GM18499 (cell line): Measurements from ENCODE around the gene DENND4A.

ENCODE experiments used
- ATAC-seq: cut with Tn5 transposase; IDR thresholded peaks from one replicate; pipeline ENCODE4 v1.9.1; 2021; ENCODE audit warnings: moderate number of reproducible peaks; ENCODE audit not compliant: insufficient read depth, unreplicated experiment

The DENND4A gene

DNA sequence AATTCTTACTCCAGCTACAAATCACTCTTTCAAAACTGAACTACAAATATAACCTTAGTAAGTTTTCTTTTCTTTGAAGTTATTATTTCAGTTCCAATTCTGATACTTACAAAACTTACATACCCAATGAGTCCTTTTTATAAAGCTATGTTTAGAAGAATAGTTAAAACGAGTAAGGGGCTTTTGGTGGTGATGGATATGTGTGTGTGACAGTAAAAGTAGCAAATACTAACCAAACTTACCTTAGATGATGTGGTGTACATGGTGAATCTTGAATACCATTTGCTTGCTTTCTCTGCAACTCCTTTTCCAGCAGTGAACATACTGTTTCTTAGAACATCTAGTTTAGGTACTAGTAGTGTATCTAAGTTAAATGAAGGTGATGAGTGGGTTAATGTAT is 101.9 kb downstream of the DENND4A start:
- no peak for ATAC-seq

DNA sequence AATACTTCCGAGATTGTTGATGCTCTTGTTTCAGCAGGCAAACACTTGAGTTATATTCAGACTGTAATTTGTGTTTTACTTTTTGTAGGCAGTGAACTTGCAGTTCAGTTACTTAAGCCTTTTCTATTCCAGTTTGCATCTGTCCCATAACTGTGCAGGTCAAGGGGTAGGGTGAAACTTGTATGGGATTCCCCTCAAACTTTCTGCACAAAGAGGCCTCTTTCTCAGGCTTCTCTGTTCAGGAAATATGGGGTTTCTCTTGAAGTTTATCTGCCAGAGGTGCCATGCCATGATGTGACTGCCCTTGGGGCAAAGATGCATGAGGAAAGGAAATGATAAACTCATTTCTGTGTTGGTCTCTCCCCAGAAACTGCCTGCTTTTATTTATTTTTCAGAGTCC is 103.6 kb downstream of the DENND4A start:
- ATAC-seq = no peak

DNA sequence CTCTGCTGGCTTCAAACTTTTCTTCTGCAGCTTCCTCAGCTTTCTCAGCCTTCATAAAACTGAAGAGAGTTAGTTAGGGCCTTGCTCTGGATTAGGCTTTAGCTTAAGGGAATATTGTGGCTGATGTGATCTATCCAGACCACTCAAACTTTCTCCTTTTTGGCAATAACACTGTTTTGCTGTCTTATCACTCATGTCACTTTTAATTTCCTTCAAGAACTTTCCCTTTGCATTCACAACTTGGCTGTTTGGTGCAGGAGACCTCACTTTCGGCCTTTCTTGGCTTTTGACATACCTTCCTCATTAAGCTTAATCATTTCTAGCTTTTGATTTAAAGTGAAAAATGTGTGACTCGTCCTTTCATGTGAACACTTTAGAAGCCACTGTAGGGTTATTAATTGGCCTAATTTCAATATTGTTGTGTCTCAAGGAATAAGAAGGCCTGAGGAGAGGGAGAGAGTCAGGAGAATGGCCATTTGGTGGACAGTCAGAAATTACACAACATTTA is 109.6 kb downstream of the DENND4A start:
- no peak for ATAC-seq

DNA sequence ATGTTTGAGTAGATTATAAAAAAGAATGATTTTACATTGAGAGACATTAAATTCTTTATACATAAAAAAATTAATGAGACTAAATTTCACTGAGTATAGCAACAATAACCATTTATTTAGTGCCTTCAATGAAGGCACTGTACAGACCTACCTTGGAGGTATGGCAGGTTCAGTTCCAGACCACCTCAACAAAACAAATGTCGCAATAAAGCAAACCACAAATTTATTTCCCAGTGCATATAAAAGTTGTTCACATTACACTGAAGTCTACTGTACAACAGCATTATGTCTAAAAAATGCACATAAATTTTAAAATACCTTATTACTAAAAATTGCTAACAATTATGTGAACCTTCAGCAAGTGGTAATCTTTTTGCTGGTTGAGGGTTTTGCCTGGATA is 111.5 kb downstream of the DENND4A start:
- ATAC-seq = no peak

DNA sequence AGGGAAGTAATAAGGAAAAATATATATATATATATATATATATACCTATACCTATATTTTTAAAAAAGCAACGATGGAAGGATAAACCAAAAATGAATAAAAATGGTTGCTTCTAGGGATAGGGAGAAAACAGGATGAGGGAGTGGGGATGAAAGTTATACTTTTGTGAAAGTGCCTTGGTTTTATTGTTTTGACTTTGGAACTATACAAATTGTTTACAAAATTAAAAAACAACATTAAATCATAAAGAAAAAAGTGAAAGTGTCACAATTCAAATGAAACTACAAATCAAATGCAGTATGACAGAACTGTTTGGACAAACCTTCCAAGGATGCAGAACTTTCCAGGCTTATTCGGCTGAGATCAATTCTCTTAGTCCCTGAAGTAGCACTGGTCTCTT is 116.0 kb downstream of the DENND4A start:
- no peak for ATAC-seq

DNA sequence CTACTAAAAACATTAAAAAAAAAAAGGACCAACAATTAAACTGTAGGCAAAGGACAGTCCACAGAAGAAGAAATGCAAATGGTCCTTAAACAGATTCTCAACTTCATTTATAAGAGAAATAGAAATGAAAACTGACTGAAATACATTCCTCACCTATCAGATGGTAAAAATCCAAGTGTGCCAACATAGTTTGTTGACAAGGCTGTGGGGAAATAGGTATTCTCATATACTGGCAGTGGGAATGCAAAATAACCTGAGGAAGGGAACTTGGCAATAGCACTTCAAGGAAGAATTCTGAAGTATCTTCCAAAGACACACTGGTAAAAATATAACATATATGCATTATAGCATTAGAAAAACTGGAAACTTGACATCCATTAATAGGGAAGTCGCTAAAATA is 116.5 kb downstream of the DENND4A start:
- ATAC-seq = no peak

DNA sequence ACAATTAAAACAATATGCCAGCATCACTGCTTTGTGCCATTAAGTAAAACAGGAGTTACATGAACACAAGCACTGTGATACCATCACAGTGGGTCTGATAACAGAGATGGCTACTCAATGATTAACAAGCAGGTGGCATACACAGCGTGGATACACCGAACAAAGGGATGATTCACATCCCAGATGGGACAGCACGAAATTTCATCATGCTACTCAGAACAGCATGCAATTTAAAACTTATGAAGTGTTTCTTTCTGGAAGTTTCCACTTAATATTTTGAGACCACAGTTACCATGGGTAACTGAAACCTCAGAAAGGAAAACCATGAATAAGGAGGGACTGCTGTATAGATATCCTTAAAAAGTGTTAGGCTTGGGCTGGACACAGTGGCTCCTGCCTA is 125.8 kb downstream of the DENND4A start:
- no peak for ATAC-seq

DNA sequence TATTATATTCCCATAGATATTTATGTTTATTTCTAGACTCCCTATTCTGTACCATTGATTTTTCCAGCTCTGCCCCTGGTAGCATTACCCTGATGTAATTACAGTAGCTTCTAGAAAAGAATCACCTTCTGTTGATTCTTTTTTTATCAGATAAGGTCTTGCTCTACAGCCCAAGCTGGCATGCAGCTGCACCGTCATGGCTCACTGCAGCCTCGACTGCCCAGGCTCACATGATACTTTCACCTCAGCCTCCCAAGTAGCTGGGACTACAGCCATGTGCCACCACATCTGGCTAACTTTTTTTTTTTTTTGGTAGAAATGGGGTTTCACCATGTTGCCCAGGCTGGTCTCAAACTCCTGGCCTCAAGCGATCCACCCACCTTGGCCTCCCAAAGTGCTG is 128.6 kb downstream of the DENND4A start:
- no peak for ATAC-seq

DNA sequence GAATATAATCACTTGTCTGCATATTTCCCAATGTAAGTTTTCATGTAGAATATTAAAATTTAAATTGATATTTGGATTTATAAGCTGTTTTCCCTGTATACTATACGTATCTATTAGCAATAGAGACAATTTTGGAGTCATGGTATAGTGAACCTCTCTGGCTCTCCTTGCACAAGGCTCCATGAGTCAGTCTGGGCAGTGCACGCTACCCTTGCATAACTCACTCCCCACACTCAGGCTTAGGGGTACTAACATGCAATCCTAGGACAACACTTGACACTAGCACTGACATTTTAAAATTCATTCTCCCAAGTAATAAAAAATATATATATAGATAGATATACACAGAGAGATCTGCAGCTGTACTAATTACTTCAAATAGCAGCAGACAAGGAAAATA is 131.2 kb downstream of the DENND4A start:
- no peak for ATAC-seq

DNA sequence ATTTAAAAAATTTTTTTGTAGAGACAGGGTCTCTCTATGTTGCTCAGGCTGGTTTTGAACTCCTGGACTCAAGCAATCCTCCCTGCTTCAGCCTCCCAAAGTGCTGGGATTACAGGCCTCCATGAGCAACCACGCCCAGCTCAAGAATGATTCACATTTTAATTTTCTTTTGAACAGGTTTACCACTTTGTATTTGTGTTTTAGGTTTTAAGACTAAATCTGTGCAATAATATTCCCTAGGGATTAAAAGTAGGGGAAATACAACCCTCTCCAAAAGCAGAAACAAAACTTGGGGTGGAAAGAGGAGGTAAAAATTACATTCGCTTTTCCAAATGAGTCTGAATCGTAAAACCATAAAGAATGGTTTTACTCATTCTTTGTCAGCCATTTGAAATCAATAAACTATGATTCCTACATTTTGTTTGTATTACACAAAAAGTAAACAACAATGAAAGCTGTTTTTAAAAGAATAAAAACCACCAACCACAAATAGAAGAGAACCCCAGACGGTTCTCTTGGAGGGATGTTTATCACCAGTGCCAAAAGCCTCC is 132.5 kb downstream of the DENND4A start:
- no peak for ATAC-seq

DNA sequence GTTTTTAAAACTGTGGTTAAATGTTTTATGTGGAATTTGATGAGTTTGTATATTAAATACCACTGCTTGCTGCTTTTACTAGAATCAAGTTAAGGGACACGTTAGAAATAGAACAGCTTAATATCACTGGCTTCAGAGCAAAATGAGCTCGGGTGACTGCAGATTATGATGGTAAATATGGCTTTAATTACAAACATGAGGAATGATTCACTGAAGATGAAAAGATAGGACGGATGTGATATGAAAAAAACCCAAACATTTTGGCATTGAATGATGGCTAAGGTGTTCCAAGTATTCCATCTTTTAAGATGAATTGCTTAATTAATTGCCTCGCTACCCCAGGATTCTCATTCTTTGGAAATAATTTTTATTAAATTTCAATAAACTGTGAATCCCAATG is 136.6 kb downstream of the DENND4A start:
- no peak for ATAC-seq

DNA sequence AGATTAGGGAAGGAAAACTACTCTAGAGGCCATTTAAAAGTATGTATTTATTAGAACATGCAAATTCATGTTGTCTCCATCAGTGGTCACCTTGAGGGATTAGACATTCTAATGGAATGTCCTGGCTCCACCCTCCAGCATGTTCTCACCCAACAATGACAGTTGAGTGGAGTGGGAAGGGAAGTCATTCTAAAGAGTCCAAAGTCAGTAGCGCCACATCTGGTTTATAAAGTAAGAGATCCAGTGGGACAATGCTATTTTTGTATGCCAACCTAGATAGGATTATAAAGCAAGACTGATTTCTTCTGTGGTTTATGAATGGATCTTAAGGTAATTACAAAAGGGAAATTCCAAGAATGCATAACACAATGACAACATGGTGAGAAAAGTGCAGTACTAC is 137.1 kb downstream of the DENND4A start:
- ATAC-seq = no peak

DNA sequence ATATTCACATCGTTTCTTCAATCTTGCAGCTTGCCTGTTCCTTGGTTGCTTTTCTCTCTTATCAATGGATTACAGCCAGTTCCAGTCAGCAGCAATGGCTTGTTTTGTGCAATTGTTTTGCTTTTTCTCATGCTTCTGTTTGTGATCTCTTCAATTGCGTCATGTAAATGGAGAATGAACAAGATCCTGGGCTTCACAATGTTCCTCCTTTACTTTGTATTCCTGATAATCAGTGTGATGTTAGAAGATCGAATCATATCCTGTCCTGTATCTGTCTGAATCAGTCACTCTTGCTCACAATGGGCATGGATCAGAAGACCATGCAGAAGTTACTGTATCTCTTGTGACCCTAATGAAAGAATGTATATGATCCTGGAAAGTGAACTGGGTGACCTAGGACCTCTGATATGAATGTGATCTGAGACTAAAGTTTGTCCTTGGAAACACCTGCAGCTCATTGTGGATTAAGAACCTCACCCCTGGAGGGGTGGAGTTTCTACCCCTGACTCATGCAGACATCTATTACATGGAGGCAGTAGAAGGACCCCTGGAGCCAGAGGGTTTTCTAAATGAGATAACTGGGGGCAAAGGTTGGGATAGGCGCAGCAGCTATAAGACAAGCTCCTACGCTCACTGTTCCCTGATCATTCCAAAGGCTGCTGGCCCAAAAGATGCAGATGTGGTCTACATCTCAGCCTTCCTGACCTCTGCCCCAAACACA is 138.1 kb downstream of the DENND4A start:
- ATAC-seq = no peak

DNA sequence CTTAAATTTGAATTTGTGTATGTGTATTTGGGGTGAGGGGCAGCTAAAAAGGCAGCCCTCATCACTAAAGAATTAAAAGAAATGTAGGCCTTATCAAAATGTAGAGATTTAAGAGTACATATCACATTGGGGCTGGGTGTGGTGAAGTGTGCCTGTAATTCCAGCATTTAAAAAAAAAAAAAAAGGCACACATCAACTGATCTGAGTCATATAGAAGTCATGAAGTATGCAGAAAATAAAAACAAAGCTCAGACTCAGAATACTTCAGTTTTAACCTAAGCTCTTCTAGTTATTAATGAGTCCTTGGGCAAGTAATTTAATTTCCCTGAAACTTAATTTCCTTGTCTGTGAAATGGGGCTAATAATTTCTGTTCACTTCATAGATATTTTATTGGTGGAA is 138.8 kb downstream of the DENND4A start:
- ATAC-seq = no peak

DNA sequence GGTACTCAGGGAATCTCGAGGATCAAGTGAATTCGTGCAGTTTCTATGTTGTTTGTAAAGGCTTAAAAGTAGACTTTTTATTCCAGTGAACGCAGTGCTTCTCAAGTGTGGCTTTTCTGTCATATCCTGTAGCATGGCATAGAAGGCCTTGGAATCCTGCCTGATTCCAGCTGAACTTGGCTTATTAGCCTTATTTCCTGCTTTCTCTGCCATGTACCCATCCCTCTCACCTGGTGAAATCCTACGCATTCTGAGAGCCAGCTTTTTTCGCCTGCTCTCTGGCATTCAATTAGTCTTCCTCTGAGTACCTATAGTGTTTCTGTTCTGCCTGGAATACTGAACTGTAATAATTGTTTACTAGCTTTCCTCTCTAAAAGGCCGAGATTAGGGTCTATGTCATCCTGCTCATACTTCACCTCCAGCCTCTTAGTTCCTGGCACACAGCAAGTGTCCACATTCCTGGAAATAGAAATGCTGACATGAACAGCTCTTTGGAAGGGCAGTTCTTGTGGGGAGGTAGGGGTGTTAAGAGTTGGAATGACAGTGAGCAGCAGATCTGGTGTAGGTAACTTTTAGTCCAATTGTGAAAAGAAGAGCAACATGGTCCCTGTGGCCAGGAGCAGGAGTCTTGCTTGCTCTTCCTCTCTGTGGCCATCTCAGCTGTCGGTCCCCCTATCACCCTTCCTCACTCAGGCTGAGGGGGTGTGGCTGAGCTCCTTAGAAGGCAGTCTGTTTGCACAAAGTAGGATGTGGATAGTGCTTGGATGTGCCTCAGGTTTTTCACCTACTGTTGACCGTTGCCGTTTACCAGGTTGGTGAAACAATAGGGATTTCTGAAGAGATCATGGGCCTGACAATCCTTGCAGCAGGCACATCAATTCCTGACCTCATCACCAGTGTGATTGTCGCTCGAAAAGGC is 140.0 kb downstream of the DENND4A start:
- no peak for ATAC-seq

DNA sequence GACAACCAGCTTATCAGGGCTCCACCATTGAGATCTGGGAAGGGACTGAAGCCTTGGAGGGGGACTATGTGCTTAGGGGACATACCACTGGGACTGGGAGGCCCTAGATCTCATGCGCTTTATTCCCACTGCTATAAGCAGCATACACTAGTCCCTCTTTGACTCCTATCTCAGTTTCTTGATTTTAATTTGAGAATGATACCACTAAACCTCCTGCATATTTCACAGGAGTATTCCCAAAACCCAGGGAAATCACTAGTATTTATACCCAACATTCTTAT is 141.1 kb downstream of the DENND4A start:
- ATAC-seq = no peak

DNA sequence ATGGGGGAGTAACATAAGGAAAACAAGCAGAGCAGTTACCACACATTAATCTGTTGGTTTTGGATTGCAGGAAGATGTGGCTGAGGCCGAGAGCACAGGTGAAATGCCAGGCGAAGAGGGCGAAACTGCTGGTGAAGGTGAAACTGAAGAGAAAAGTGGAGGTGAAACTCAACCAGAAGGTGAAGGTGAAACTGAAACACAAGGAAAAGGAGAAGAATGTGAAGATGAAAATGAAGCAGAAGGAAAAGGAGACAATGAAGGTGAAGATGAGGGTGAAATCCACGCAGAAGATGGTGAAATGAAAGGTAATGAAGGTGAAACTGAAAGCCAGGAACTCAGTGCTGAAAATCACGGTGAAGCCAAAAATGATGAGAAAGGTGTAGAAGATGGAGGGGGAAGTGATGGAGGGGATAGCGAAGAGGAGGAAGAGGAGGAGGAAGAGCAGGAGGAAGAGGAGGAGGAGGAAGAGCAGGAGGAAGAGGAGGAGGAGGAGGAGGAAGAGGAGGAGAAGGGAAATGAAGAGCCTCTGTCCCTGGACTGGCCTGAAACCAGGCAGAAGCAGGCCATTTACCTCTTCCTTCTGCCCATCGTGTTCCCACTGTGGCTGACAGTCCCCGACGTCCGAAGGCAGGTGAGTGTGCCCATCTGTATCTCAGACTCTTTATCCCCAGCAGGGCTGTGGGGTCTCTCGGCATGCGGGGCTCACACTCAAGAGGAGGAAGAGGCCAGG is 141.6 kb downstream of the DENND4A start:
- ATAC-seq = no peak

DNA sequence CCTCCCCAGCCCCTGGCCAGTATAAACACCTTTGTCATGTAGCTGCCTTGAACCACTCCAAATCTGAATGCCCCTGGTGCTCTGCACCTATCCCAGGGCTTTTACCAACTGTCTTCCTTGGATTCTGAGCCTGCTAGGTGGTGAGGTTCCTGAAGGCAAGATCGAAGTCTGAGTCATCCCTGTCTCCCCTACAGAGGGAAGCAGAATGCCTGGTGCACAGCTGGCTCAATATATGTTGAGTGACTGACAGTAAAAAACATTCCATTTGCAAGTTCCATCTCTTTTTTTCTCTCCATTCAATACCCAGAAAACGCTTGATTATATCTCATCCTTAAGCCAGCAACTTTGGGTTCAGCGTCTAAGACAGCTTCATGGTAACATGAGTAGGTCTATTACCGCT is 145.6 kb downstream of the DENND4A start:
- ATAC-seq = no peak

DNA sequence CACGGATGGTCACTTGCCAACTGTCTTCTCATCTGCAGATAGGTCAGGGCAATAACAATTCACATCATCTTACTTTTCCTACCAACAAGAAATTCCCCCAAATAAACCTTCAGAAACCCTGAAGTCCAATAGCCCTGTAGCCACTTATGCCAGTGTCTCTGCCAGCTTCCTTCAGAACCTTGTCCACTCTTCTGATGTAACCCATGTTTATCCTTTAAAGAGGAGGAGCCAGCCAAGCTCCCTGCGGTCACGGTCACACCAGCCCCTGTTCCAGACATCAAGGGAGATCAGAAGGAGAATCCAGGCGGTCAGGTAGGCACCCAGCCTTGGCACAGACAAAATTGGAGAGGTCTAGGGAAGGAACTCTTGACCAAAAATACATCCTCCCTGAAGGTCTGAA is 146.7 kb downstream of the DENND4A start:
- ATAC-seq = no peak

DNA sequence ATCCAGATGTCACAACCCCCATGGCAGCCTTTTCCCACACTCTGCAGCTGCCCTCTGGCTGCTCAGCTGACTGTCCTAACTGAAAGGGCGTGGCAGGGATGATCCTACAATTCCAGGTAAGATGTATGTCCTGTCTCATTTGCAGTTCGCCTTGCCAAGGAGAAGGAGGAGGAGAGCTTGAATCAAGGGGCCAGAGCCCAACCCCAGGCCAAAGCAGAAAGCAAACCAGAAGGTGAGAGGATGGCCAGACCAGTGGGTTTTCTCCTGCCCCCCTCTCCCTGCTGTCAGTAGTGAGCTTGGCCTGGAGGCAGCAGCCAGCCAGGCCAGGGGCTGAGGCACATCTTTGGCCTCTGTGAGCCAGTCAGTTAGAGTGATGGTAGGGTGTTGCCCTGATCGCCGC is 147.8 kb downstream of the DENND4A start:
- no peak for ATAC-seq

DNA sequence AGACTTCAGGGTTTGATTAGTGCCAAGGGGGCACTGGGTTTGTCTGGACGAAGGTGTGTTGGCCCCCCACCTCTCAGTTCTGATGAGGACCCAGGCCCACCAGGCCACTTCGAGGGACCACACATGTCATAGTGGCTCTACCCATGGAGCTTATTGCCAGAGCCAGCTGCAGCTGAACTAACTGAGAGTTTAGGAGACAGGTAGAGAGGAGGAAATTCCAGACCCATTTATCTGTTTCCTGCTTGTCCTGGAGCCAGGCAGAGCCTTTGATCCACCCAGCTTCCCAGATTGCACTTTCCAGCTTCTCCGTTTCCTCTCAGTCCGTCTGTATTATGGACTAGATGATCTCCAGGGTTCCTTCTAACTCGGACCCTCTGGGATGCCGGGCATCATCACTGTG is 149.5 kb downstream of the DENND4A start:
- no peak for ATAC-seq
